Measurements from ENCODE around the gene UQCR10.

UQCR10 gene

DNA sequence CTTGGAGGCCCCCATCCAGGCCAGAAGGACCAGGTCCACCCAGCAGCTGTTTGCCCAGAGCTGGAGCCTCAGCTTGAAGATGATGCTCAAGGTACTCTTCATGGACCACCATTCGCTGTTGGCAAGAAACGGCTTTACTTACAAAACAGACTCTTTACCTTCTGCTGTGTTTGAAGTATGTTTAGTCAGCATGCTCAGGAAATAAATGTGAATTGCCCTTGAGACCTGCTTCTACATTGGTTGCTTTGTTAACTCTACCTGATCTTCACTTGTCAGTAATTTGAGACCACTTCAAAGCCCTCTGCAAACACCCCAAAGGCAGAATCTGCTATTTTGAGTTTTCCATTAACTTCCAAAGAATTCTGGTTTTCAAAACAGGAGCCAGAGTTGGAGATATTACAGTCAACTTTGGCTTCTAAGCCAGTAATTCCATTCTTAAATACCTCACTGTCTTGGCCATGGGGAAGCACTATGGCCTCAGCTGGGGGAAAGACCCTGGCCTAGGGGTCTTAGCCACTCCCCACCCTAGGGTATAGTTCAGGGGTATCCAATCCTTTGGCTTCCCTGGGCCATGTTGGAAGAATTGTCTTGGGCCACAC, 2.7 kb downstream of the UQCR10 start:
- Histone ChIP-seq H3K9me3 (ENCODE audit: insufficient read depth, low read length, severe bottlenecking) (no peaks in the 10 kb centered on the region), H3K9ac (ENCODE audit: low read depth, low read length) (no peak overlapping the region), H4K20me1 (ENCODE audit: insufficient read depth, low read length) (peaks cover 6% of the 10 kb centered on the region; the same call in 1 of the 2 replicates), H3K36me3 (ENCODE audit: insufficient read depth, low read length) (peaks cover 20% of the 10 kb centered on the region), H3K4me1 (ENCODE audit: insufficient read depth, low read length) (peaks cover 29% of the 10 kb centered on the region), H3K27me3 (ENCODE audit: insufficient read depth, low read length, poor library complexity) (no peaks in the 10 kb centered on the region), H3K4me2 (ENCODE audit: insufficient read depth, low read length) (no peak overlapping the region), H3K4me3 (ENCODE audit: low read depth in 1 of 2, low read length in 2 of 2) (no peak overlapping the region), H3K27ac (ENCODE audit: low read length) (no peak overlapping the region), H2AFZ (ENCODE audit: low read depth, low read length) (no peak overlapping the region), H3K79me2 (ENCODE audit: insufficient read depth, low read length) (peaks cover 40% of the 10 kb centered on the region)
- no peak for DNase-seq
- no peak for ATAC-seq (ENCODE audit: insufficient read depth, low read depth)
- TF ChIP-seq, protein P1, sequence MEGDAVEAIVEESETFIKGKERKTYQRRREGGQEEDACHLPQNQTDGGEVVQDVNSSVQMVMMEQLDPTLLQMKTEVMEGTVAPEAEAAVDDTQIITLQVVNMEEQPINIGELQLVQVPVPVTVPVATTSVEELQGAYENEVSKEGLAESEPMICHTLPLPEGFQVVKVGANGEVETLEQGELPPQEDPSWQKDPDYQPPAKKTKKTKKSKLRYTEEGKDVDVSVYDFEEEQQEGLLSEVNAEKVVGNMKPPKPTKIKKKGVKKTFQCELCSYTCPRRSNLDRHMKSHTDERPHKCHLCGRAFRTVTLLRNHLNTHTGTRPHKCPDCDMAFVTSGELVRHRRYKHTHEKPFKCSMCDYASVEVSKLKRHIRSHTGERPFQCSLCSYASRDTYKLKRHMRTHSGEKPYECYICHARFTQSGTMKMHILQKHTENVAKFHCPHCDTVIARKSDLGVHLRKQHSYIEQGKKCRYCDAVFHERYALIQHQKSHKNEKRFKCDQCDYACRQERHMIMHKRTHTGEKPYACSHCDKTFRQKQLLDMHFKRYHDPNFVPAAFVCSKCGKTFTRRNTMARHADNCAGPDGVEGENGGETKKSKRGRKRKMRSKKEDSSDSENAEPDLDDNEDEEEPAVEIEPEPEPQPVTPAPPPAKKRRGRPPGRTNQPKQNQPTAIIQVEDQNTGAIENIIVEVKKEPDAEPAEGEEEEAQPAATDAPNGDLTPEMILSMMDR (IDR thresholded peaks at IDR 0.05; ENCODE audit: borderline replicate concordance, extremely low read depth, low read length, poor library complexity, severe bottlenecking) = no peak
- no peak for TF ChIP-seq EZH2 (IDR thresholded peaks at IDR 0.05; ENCODE audit: borderline replicate concordance, low read depth, low read length, severe bottlenecking)

DNA sequence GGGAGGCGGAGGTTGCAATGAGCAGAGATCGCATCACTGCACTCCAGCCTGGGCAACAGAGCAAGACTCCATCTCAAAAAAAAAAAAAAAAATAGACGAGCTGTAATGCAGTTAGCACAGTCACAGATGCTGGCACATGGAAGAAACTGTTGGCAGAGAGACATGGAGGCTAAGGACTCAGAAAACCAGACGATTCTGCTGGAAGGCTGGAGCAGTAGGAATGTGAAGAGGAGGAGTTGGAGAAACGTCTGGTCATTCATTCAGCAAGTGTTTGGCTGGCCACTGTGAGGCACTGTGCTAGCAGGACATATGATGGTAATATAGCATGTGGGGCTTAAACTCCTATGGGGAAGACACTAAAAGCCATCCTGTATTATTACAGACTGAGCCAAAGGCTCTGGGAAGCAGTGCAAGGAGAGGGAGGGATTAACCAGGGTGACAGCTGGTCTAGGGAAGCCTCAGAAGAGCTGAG, 5.0 kb downstream of the UQCR10 start:
- Histone ChIP-seq H4K20me1 (ENCODE audit: insufficient read depth, low read length) (peaks cover 6% of the 10 kb centered on the region; the same call in 1 of the 2 replicates), H3K27ac (ENCODE audit: low read length) (no peak overlapping the region), H3K36me3 (ENCODE audit: insufficient read depth, low read length) (peaks cover 20% of the 10 kb centered on the region), H3K9me3 (ENCODE audit: insufficient read depth, low read length, severe bottlenecking) (no peaks in the 10 kb centered on the region), H3K27me3 (ENCODE audit: insufficient read depth, low read length, poor library complexity) (no peaks in the 10 kb centered on the region), H3K4me2 (ENCODE audit: insufficient read depth, low read length) (no peak overlapping the region), H3K4me1 (ENCODE audit: insufficient read depth, low read length) (peaks cover 12% of the 10 kb centered on the region), H3K79me2 (ENCODE audit: insufficient read depth, low read length) (peaks cover 20% of the 10 kb centered on the region), H2AFZ (ENCODE audit: low read depth, low read length) (no peak overlapping the region), H3K4me3 (ENCODE audit: low read depth in 1 of 2, low read length in 2 of 2) (no peak overlapping the region), H3K9ac (ENCODE audit: low read depth, low read length) (no peak overlapping the region)
- TF ChIP-seq, protein P1 (IDR thresholded peaks at IDR 0.05; ENCODE audit: borderline replicate concordance, extremely low read depth, low read length, poor library complexity, severe bottlenecking) = peak; percentile 44
- no peak for TF ChIP-seq EZH2 (IDR thresholded peaks at IDR 0.05; ENCODE audit: borderline replicate concordance, low read depth, low read length, severe bottlenecking)
- DNase-seq = no peak
- ATAC-seq (ENCODE audit: insufficient read depth, low read depth) = no peak

DNA sequence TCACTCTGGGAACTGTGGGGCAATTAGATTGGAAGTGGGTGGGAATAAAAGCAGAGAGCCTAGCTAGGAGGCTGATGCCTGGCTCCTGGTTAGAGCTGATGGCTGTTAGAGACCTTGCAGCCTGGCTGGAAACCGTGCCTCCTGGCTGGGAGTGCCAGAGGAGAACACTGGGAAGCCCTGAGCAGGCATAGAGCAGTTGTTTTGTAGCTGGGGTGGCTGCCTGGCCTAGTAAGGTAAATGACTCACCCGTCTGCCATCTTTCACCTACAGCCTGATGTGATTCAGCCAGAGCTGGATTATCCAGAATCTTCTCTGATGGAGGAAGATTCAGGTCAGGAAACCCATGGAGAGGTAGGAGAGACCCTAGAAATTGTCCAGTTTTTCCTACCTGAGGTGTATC, 6.1 kb downstream of the UQCR10 start:
- no peaks in the 10 kb centered on the region for H3K9me3 ChIP-seq (ENCODE audit: insufficient read depth, low read length, severe bottlenecking)
- H3K4me1 ChIP-seq (ENCODE audit: insufficient read depth, low read length) = peaks cover 6% of the 10 kb centered on the region
- peaks cover 2% of the 10 kb centered on the region; the same call in 1 of the 2 replicates for H4K20me1 ChIP-seq (ENCODE audit: insufficient read depth, low read length)
- TF ChIP-seq EZH2 (IDR thresholded peaks at IDR 0.05; ENCODE audit: borderline replicate concordance, low read depth, low read length, severe bottlenecking) = no peak
- TF ChIP-seq, protein P1 (IDR thresholded peaks at IDR 0.05; ENCODE audit: borderline replicate concordance, extremely low read depth, low read length, poor library complexity, severe bottlenecking) = no peak
- DNase-seq = no peak
- no peak overlapping the region for H3K4me2 ChIP-seq (ENCODE audit: insufficient read depth, low read length)
- peaks cover 17% of the 10 kb centered on the region for H3K36me3 ChIP-seq (ENCODE audit: insufficient read depth, low read length)
- H3K27me3 ChIP-seq (ENCODE audit: insufficient read depth, low read length, poor library complexity) = no peaks in the 10 kb centered on the region
- H3K27ac ChIP-seq (ENCODE audit: low read length) = no peak overlapping the region
- ATAC-seq (ENCODE audit: insufficient read depth, low read depth) = no peak
- no peak overlapping the region for H3K4me3 ChIP-seq (ENCODE audit: low read depth in 1 of 2, low read length in 2 of 2)
- H3K79me2 ChIP-seq (ENCODE audit: insufficient read depth, low read length) = peaks cover 10% of the 10 kb centered on the region
- no peak overlapping the region for H2AFZ ChIP-seq (ENCODE audit: low read depth, low read length)
- H3K9ac ChIP-seq (ENCODE audit: low read depth, low read length) = no peak overlapping the region

All from DND-41 (cell line).